AG04450 (cell line): ENCODE data around the gene FOXG1. TPM values are rescaled to one million over a fixed set of nuclear protein-coding genes. Genes with fewer than 3 reads are reported as not detected.

Experiments
- CTCF ChIA-PET: fragments of 300-600, 350-600 bp; formaldehyde crosslinking; extraction: SDS; loops from one replicate; lab custom pipeline; 2022; ENCODE audit warnings: antibody characterized with exemption, inconsistent platforms; lab: Charles Lee
- POLR2A ChIA-PET: fragments of 350-600 bp; formaldehyde crosslinking; extraction: SDS; loops from one replicate; lab custom pipeline; 2021; ENCODE audit warnings: antibody characterized with exemption, inconsistent platforms; lab: Yijun Ruan, JAX
- DNase-seq: peaks from one replicate; pipeline ENCODE4 v3.0.0-alpha.2; 2011; ENCODE audit warnings: low read depth, low spot score
- H3K27ac ChIP-seq: one replicate; pipeline ENCODE4 v1.5.1; 2012; ENCODE audit warnings: low read depth, low read length, control low read depth
- H3K27me3 ChIP-seq: one replicate; pipeline ENCODE4 v1.6.0; 2012; ENCODE audit warnings: low read length; ENCODE audit not compliant: control insufficient read depth, insufficient read depth
- H3K4me3 ChIP-seq: 2 replicates; pipeline ENCODE4 v1.5.1; 2011; ENCODE audit warnings: mild to moderate bottlenecking, low read depth, low read length, control low read depth
- H3K9me3 ChIP-seq: 2 replicates; pipeline ENCODE4 v1.5.1; 2012; ENCODE audit warnings: low read length; ENCODE audit not compliant: control insufficient read depth, insufficient read depth
- polyA plus RNA-seq: library from polyadenylated mRNA; depleted of rRNA; stranded (reverse); fragments of >200 nt; gene quantifications from 2 replicates; pipeline ENCODE4 v1.2.3, GENCODE V29; 2011
- TF ChIP-seq, protein P1 (sequence below): IDR thresholded peaks from 2 replicates; pipeline ENCODE4 v1.5.1; 2011; ENCODE audit warnings: low read depth, low read length, control low read depth, inconsistent platforms

Gene FOXG1
- polyA plus RNA-seq, 1 experiment: not detected

GRCh38 chr14:28767030-28767852 lies 654 bp downstream of the FOXG1 start:
- H3K9me3 ChIP-seq: peaks cover 9% of the 10 kb centered on the region
- CTCF ChIA-PET: interaction anchor here (1.2 to 1.7 kb wide), 2 partner anchors 10 to 1443 kb away, joined by 3 to 6 read pairs; no protein-coding TSS in a partner anchor
- TF ChIP-seq, protein P1, sequence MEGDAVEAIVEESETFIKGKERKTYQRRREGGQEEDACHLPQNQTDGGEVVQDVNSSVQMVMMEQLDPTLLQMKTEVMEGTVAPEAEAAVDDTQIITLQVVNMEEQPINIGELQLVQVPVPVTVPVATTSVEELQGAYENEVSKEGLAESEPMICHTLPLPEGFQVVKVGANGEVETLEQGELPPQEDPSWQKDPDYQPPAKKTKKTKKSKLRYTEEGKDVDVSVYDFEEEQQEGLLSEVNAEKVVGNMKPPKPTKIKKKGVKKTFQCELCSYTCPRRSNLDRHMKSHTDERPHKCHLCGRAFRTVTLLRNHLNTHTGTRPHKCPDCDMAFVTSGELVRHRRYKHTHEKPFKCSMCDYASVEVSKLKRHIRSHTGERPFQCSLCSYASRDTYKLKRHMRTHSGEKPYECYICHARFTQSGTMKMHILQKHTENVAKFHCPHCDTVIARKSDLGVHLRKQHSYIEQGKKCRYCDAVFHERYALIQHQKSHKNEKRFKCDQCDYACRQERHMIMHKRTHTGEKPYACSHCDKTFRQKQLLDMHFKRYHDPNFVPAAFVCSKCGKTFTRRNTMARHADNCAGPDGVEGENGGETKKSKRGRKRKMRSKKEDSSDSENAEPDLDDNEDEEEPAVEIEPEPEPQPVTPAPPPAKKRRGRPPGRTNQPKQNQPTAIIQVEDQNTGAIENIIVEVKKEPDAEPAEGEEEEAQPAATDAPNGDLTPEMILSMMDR: no peak
- H3K4me3 ChIP-seq: peak overlapping the region; percentile 41
- H3K27me3 ChIP-seq: peaks cover 56% of the 10 kb centered on the region
- DNase-seq: no peak
- no peak overlapping the region for H3K27ac ChIP-seq
- POLR2A ChIA-PET: no interaction called here

GRCh38 chr14:28767853-28768741 lies 1.5 kb downstream of the FOXG1 start:
- Histone ChIP-seq H3K27me3 (peaks cover 57% of the 10 kb centered on the region), H3K27ac (no peak overlapping the region), H3K9me3 (peaks cover 9% of the 10 kb centered on the region), H3K4me3 (no peak overlapping the region)
- POLR2A ChIA-PET: no interaction called here
- TF ChIP-seq, protein P1: no peak
- DNase-seq: no peak
- CTCF ChIA-PET: interaction anchor here (1.7 kb wide), 1 partner anchor 11 kb away, joined by 6 read pairs; no protein-coding TSS in a partner anchor

- no peak overlapping the region for H3K27ac ChIP-seq
- H3K27me3 ChIP-seq: peaks cover 59% of the 10 kb centered on the region
- DNase-seq: no peak
- peaks cover 16% of the 10 kb centered on the region for H3K9me3 ChIP-seq
- no peak overlapping the region for H3K4me3 ChIP-seq
- TF ChIP-seq, protein P1: no peak
- POLR2A ChIA-PET: no interaction called here
- CTCF ChIA-PET: no interaction called here
Measured at GRCh38 chr14:28769276-28769880, 2.8 kb downstream of the FOXG1 start.

DNA sequence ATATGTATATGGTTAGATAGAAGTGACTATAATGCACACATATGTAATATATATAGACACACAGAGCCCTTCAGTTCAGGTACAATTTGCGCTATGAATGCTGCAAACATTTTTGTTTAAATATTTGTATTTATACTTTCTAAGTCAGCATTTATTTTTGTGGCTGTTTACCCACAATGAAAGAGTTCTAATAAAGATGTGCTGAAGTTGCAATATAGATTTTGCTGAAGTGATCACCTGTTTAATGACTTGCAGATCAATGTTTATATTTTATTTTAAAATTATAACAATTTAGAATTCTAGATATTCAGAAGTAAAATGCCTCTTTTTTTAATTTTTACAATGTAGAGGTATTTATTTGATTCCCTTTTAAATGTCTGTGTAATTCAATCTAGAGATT lies 3.5 kb downstream of the FOXG1 start:
- CTCF ChIA-PET: interaction anchor here (0.7 to 1.4 kb wide), 2 partner anchors 7 to 16 kb away, joined by 3 to 7 read pairs; no protein-coding TSS in a partner anchor
- POLR2A ChIA-PET: no interaction called here
- Histone ChIP-seq H3K4me3 (no peak overlapping the region), H3K9me3 (peaks cover 16% of the 10 kb centered on the region), H3K27me3 (peaks cover 60% of the 10 kb centered on the region), H3K27ac (no peak overlapping the region)
- no peak for DNase-seq
- TF ChIP-seq, protein P1: no peak
